GM08714 (cell line): ENCODE results near the gene TSHZ2.
"Not testable (repeated sequence)": the region's sequence is repeated elsewhere in the genome, so short reads cannot be mapped to it uniquely, and the experiment has no call there.

Source experiments
- H3K4me3 ChIP-seq: fragments of 200-500 bp; sonication (Bioruptor generic); 2 replicates; pipeline ENCODE4 v1.5.1; 2014; ENCODE audit warnings: mild to moderate bottlenecking, low read length, inconsistent platforms
- ZNF274 ChIP-seq: IDR thresholded peaks from 2 replicates; pipeline ENCODE4 v1.6.1; 2012; ENCODE audit warnings: mild to moderate bottlenecking, low read depth, low read length

TSHZ2 gene

DNA sequence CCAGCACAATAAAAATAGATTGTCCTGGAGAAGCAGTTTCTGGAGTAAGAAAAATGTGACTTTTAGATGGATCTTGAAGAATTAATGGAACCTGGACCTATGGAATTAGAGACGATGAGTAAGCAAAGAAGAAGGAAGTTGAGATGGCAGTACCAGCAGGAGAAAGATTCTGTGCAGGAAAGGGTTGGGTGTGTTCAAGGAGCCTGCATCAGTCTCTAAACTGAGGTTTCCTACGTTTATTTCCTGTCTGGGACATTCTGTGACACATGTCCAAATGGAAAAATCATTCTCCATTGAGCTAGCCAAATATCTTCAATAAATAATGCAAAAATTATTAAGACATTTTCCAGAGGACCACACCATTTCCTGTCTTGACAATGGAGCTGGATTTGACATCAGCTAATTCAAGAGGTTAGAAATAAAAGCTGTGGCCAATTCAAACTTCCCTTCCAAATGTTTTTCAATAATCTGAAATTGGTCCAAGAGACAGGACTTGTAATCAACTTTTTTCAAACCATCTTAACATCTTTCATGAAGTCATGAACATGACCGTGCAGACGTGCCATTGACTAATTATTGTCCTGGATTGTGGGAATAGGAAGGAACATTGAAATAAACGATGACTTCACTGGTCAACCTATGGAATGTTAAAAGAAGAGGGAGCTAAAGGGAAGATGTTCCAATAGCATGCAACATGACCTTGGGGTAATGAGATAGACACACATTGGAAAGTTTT, 423.2 kb downstream of the TSHZ2 start:
- H3K4me3 ChIP-seq: no peak overlapping the region
- TF ChIP-seq ZNF274: no peak

DNA sequence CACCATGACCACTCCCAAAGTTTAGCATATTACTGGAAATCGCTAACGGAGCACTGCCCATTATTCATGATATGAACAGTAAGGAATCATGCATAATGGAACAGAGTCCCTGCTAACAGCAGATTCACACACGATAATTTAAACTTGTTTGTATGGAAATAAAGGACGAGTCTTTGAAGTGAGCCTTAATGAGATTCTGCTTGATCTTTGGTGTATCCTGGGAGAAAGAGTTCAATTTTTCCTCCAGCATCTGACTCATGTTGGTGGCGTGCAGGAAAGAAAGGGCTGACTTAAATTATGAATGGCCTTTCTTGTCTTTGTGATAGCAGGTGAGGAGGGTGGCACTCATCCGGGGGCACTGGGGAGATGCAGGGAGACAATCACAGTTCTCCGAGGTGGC, 426.9 kb downstream of the TSHZ2 start:
- no peak overlapping the region for H3K4me3 ChIP-seq
- no peak for TF ChIP-seq ZNF274

DNA sequence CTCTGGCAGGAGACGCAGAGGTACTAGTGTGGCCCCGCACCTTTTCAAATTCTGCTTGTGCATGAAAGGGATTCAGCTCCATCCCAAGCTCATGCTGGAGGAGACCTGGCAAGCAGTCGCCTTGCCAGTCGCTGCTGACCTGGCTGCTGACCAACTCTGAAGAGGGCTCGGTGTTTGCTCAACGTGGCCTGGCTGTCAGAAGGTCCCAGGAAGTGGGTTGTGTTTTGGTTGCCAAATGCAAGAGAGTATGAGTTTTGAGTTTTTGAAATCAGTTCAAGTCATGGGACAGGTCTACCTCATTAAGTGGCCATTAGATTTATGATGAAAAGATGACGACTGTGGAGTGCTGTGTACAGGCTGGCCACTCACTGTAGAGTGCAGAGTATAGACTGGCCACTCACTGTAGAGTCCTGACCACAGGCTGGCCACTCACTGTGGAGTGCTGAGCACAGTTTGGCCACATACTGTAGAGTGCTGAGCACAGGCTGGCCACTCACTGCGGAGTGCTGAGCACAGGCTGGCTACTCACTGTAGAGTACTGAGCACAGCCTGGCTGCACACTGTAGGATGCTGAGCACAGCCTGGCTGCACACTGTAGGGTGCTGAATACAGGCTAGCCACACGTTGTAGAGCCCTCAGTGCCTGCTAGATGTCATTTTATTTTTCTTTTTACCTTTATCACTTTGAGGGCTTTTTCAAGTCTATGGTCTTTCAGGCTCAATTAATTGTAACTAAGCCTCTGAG, 427.6 kb downstream of the TSHZ2 start:
- no peak overlapping the region for H3K4me3 ChIP-seq
- no peak for TF ChIP-seq ZNF274

DNA sequence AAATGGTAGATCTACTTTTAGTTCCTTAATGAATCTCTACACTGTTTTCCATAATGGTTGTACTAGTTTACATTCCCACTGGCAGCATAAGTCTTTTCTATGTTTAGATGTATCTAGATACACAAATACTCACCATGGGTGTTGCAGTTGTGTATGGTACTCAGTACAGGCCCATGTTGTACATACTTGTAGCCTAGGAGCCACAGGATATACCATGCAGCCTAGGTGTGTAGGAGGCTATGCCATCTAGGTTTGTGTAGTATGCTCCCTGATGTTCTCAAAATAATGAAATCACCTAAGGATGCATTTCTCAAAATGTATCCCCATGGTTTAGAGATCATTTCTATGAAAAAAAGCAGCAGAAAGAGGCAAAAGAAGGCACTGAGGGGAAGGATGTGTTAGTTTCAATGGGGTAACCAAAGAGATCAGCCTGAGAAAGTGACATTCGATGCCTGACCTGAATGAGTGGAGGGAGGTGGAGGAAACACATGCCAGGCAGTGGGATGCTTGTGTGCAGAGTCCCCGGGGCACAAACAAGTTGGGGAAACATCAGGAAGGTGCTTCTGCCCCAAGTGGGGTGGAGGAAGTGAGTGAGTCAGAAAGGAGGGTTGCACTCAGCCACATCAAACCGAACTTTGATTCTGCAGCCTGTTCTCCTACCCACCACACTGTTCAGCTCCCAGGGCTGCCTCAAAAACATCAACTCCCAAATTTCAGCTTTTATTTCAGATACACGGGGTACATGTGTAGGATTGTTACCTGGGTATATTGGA, 430.3 kb downstream of the TSHZ2 start:
- no peak overlapping the region for H3K4me3 ChIP-seq
- TF ChIP-seq ZNF274: no peak

DNA sequence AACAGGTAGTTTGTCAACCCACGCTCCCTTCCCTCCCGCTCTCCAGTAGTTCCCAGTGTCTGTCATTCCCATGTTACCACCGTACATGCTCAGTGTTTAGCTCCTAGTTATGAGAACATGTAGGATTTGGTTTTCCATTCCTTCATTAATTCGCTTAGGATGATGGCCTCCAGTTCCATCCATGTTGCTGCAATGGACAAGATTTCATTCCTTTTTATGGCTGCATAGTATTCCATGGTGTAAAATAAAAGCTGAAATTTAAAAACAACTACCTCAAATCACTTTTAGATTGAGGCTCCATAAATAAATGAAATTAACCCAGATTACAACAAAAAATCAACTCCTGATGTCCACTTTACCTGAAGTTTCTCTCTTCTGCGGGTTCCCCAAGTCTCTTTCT, 430.9 kb downstream of the TSHZ2 start:
- TF ChIP-seq ZNF274: no peak

DNA sequence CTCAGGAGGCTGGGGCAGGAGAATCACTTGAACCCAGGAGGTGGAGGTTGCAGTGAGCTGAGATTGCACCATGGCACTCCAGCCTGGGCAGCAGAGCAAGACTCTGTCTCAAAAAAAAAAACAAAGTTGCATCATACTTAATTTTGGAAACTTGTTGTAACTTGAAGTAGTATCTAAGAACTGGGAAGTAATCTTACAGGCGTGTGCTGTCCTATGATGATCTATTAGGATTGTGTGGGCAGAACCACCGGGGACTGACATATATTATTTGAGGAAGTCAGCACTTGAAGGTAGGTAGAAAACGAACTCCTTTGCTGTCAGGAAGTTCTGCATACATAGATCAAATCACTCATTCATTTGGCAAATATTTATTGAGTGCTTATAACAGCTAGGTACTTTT, 433.0 kb downstream of the TSHZ2 start:
- no peak for TF ChIP-seq ZNF274
- H3K4me3 ChIP-seq: no peak overlapping the region

More for the DNA sequence above, 430.9 kb downstream of the TSHZ2 start:
- H3K4me3 ChIP-seq: no peak overlapping the region

GRCh38 chr20:53406580-53406979, 434.4 kb downstream of the TSHZ2 start:
- no peak overlapping the region for H3K4me3 ChIP-seq
- no peak for TF ChIP-seq ZNF274

DNA sequence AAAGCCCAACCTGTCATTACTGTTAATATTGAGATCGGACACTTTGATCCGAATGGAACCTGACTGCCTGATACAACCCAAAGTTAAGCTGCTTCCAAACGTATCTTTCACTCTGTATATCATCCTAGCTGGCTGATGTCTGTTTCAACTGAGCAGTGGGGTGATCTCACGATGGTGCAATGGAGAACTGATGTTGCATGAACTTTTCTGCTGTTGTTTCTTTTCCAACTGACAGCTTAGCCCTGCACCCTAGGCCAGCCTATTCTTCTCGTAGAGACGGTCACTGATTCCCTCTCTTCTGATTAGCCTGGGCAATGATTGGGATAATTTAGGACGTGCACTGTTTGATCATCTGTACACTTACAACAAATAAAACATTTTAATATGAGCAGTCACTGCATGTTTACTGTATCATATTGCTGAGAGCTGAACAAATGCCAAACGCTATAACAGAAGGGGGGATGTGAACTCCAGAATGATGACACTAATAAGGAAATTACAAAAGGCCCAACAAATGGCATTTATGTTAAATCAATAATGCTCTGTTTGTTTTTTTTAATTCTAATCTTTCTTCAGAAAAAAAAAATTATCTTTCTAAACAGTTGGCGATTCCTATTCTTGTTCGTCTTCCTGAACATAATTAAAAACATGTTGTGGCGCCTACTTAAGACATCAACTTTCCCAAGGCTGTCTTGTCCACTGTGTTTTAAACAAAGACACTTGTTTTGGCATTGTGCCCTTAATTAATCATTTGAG, 436.7 kb downstream of the TSHZ2 start:
- no peak overlapping the region for H3K4me3 ChIP-seq
- no peak for TF ChIP-seq ZNF274

DNA sequence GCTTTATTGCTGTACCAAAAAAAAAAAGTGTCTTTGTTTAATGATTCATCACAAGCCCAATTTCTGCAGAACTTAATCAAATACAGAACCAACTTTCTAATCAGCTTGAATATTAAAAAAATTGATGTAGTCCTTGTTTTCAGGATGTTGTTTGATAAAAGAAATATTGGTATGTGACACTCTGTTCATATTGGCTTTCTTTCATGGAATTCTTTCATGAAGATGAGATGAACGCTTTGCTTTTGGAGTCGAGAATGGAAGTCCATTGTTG, 437.2 kb downstream of the TSHZ2 start:
- no peak overlapping the region for H3K4me3 ChIP-seq
- no peak for TF ChIP-seq ZNF274

- no peak for TF ChIP-seq ZNF274
- H3K4me3 ChIP-seq: no peak overlapping the region
Observed at GRCh38 chr20:53411129-53411528, 439.0 kb downstream of the TSHZ2 start.

DNA sequence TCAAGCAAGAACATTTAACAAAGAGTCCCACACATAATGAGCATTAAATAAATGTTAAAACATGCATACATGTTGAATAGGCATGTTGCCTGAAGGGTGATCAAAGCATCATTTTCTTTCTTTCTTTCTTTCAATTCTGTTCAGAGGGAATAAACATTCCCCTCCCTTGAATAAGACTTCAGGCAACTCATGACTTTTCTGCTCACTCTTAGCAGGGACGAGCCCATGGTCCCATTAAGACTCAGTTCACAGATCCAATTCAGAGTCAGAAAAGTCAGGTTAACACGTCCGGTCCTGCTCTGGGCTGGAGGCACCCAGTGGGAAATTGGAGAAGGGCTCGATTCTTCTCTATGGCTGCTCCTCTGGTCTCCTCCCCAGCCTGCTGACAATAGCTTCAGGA, 439.7 kb downstream of the TSHZ2 start:
- no peak overlapping the region for H3K4me3 ChIP-seq
- no peak for TF ChIP-seq ZNF274

DNA sequence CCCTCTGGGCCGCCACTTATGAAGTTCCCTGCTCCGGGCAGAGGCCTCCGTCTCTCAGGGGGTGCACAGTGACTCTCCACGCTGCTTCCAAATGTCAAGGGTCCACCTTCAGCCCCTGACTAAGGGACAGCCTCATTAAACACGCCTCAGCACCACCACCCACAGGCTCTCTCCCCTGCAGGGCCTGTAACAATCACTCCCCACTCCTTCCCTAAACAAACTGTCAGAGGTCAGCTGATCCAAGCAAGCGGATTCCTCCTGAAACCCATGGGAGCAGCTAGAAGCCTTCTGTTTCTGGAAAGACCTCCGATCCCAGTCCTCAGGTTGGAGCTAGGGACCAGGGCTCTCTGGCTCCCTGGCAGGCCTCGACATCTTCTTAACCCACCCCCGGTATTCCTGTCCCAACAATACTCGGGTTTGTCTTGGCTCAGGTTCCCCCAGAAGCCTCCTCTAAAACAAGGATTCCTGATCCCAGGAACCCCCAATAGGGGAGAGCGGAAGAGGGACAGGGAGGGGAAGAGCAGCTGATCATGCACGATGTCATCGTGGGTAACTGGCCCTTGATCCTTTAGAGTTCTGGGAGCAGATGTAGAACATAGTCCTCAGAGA, 440.5 kb downstream of the TSHZ2 start:
- no peak for TF ChIP-seq ZNF274
- no peak overlapping the region for H3K4me3 ChIP-seq

GRCh38 chr20:53413186-53413631, 441.1 kb downstream of the TSHZ2 start:
- no peak overlapping the region for H3K4me3 ChIP-seq
- TF ChIP-seq ZNF274: no peak

GRCh38 chr20:53413845-53414244, 441.7 kb downstream of the TSHZ2 start:
- not testable (repeated sequence) for H3K4me3 ChIP-seq
